ENCODE results near the gene KIAA1210.

The KIAA1210 gene

GRCh38 chrX:119145241-119145653 lies 17.6 kb upstream of the KIAA1210 start:
- H3K36me3 ChIP-seq (ENCODE audit: control insufficient read depth, low read length): no peaks in the 10 kb centered on the region

GRCh38 chrX:119134466-119134865 lies 6.9 kb upstream of the KIAA1210 start:
- H3K36me3 ChIP-seq (ENCODE audit: control insufficient read depth, low read length): no peaks in the 10 kb centered on the region
- no peak for TF ChIP-seq EZH2phosphoT487 (IDR thresholded peaks at IDR 0.05; ENCODE audit: borderline replicate concordance, low read length)
- no peak for TF ChIP-seq CTCF (IDR thresholded peaks at IDR 0.05; ENCODE audit: low read depth, low read length, poor library complexity, severe bottlenecking)
- H3K4me1 ChIP-seq (ENCODE audit: control insufficient read depth, low read length): no peaks in the 10 kb centered on the region
- H3K27ac ChIP-seq (ENCODE audit: low read depth, low read length): no peak overlapping the region
- H3K79me2 ChIP-seq (ENCODE audit: control insufficient read depth, low read length): no peaks in the 10 kb centered on the region
- no peak overlapping the region for H3K4me3 ChIP-seq (ENCODE audit: low read length)
- no peaks in the 10 kb centered on the region for H3K9me2 ChIP-seq (replicated peaks; ENCODE audit: control insufficient read depth, low read length)
- no peaks in the 10 kb centered on the region for H3K27me3 ChIP-seq (ENCODE audit: control insufficient read depth, low read length)
- no peaks in the 10 kb centered on the region for H3K9me3 ChIP-seq (ENCODE audit: control insufficient read depth, insufficient read depth, low read length)
- no peaks in the 10 kb centered on the region for H3F3A ChIP-seq (ENCODE audit: control insufficient read depth, insufficient read depth)
- no peak overlapping the region for H3K4me2 ChIP-seq (ENCODE audit: low read length)
- no peaks in the 10 kb centered on the region for H4K20me1 ChIP-seq (ENCODE audit: control insufficient read depth, insufficient read depth, low read depth, low read length)

More at GRCh38 chrX:119145241-119145653, 17.6 kb upstream of the KIAA1210 start:
- Histone ChIP-seq H3K79me2 (ENCODE audit: control insufficient read depth, low read length) (no peaks in the 10 kb centered on the region), H3K9me3 (ENCODE audit: control insufficient read depth, insufficient read depth, low read length) (no peaks in the 10 kb centered on the region), H3K9me2 (replicated peaks; ENCODE audit: control insufficient read depth, low read length) (no peaks in the 10 kb centered on the region), H3K4me2 (ENCODE audit: low read length) (no peak overlapping the region), H3K27ac (ENCODE audit: low read depth, low read length) (no peak overlapping the region), H3K27me3 (ENCODE audit: control insufficient read depth, low read length) (no peaks in the 10 kb centered on the region), H3F3A (ENCODE audit: control insufficient read depth, insufficient read depth) (no peaks in the 10 kb centered on the region), H4K20me1 (ENCODE audit: control insufficient read depth, insufficient read depth, low read depth, low read length) (no peaks in the 10 kb centered on the region), H3K4me3 (ENCODE audit: low read length) (no peak overlapping the region), H3K4me1 (ENCODE audit: control insufficient read depth, low read length) (no peaks in the 10 kb centered on the region)
- TF ChIP-seq CTCF (IDR thresholded peaks at IDR 0.05; ENCODE audit: low read depth, low read length, poor library complexity, severe bottlenecking) (peak; percentile 35), EZH2phosphoT487 (IDR thresholded peaks at IDR 0.05; ENCODE audit: borderline replicate concordance, low read length) (no peak)

GRCh38 chrX:119132961-119133360 lies 5.3 kb upstream of the KIAA1210 start:
- H3F3A ChIP-seq (ENCODE audit: control insufficient read depth, insufficient read depth): no peaks in the 10 kb centered on the region
- no peaks in the 10 kb centered on the region for H3K4me1 ChIP-seq (ENCODE audit: control insufficient read depth, low read length)
- no peak overlapping the region for H3K4me3 ChIP-seq (ENCODE audit: low read length)
- no peak overlapping the region for H3K27ac ChIP-seq (ENCODE audit: low read depth, low read length)
- no peak for TF ChIP-seq EZH2phosphoT487 (IDR thresholded peaks at IDR 0.05; ENCODE audit: borderline replicate concordance, low read length)
- no peak for TF ChIP-seq CTCF (IDR thresholded peaks at IDR 0.05; ENCODE audit: low read depth, low read length, poor library complexity, severe bottlenecking)
- H3K79me2 ChIP-seq (ENCODE audit: control insufficient read depth, low read length): no peaks in the 10 kb centered on the region
- no peak overlapping the region for H3K4me2 ChIP-seq (ENCODE audit: low read length)
- no peaks in the 10 kb centered on the region for H3K9me2 ChIP-seq (replicated peaks; ENCODE audit: control insufficient read depth, low read length)
- H3K36me3 ChIP-seq (ENCODE audit: control insufficient read depth, low read length): no peaks in the 10 kb centered on the region
- H3K27me3 ChIP-seq (ENCODE audit: control insufficient read depth, low read length): no peaks in the 10 kb centered on the region
- H3K9me3 ChIP-seq (ENCODE audit: control insufficient read depth, insufficient read depth, low read length): no peaks in the 10 kb centered on the region
- H4K20me1 ChIP-seq (ENCODE audit: control insufficient read depth, insufficient read depth, low read depth, low read length): no peaks in the 10 kb centered on the region

All from DOHH2 (cell line).